ENCODE data around the gene KLKB1. TPM values are rescaled to one million over a fixed set of nuclear protein-coding genes. Genes with fewer than 3 reads are reported as not detected.

The KLKB1 gene
- total RNA-seq, 1 experiment from 2014 or later: 0.10 TPM

- TF ChIP-seq CTCF (IDR thresholded peaks at IDR 0.05 in 2 of 3, conservative IDR thresholded peaks at IDR 0.05 in 1 of 3; ENCODE audit: borderline replicate concordance in 1 of 3, insufficient read depth in 1 of 3, low read depth in 2 of 3, low read length in 2 of 3): no peak
Observed at GRCh38 chr4:186285147-186285546, 57.8 kb downstream of the KLKB1 start (continued).

GRCh38 chr4:186286581-186286980 lies 59.3 kb downstream of the KLKB1 start:
- ChIA-PET POLR2A (no interaction called here), RAD21 (ENCODE audit: low non-redundant PET in 1 of 2, low total read pairs in 2 of 2, uncharacterized antibody in 2 of 2, unreplicated experiment in 2 of 2) (no interaction called here), CTCF (no interaction called here)
- intact Hi-C loops (cut with micrococcal nuclease): no loop called here
- H3K9ac ChIP-seq (ENCODE audit: low read length): no peak overlapping the region
- no peak overlapping the region for H2AFZ ChIP-seq (ENCODE audit: low read depth, low read length, poor library complexity, severe bottlenecking)
- H4K20me1 ChIP-seq (ENCODE audit: insufficient read depth): no peaks in the 10 kb centered on the region
- TF ChIP-seq ELF1 (IDR thresholded peaks at IDR 0.05; ENCODE audit: borderline replicate concordance, low read depth) (no peak), CEBPB (IDR thresholded peaks at IDR 0.05; ENCODE audit: low read depth) (no peak), ZBTB33 (IDR thresholded peaks at IDR 0.05; ENCODE audit: extremely low read depth, insufficient replicate concordance, low read length) (no peak), SP1 (IDR thresholded peaks at IDR 0.05; ENCODE audit: low read depth) (no peak), FOSL1 (IDR thresholded peaks at IDR 0.05; ENCODE audit: low read depth) (no peak), CBX3 (IDR thresholded peaks at IDR 0.05; ENCODE audit: low read depth) (no peak), REST (IDR thresholded peaks at IDR 0.05; ENCODE audit: low read depth) (no peak), YY1 (IDR thresholded peaks at IDR 0.05; ENCODE audit: extremely low read depth, insufficient replicate concordance, low read depth, low read length) (no peak), EGR1 (IDR thresholded peaks at IDR 0.05; ENCODE audit: low read depth) (no peak), CTCF (IDR thresholded peaks at IDR 0.05 in 2 of 3, conservative IDR thresholded peaks at IDR 0.05 in 1 of 3; ENCODE audit: borderline replicate concordance in 1 of 3, insufficient read depth in 1 of 3, low read depth in 2 of 3, low read length in 2 of 3) (no peak), EZH2 (IDR thresholded peaks at IDR 0.05) (no peak), RAD21 (IDR thresholded peaks at IDR 0.05; ENCODE audit: low read depth) (no peak), EZH2phosphoT487 (IDR thresholded peaks at IDR 0.05; ENCODE audit: borderline replicate concordance) (no peak)
- H3K79me2 ChIP-seq (ENCODE audit: insufficient read depth, low read length): no peaks in the 10 kb centered on the region
- no peaks in the 10 kb centered on the region for H3K27me3 ChIP-seq (ENCODE audit: insufficient read depth, low read length)
- H3K9me3 ChIP-seq (ENCODE audit: control insufficient read depth in 1 of 2, insufficient read depth in 1 of 2, low read depth in 1 of 2, low read length in 2 of 2): no peaks in the 10 kb centered on the region
- no peak for ATAC-seq
- BruUV-seq (replicated peaks): no TSS peak
- no peak overlapping the region for H3K4me2 ChIP-seq (ENCODE audit: low read length)
- no peaks in the 10 kb centered on the region for H3K4me1 ChIP-seq (ENCODE audit: control insufficient read depth in 1 of 2, insufficient read depth in 2 of 2, low read length in 2 of 2)
- DNase-seq (ENCODE audit: low read depth, low spot score): no peak
- H3K4me3 ChIP-seq (replicated peaks in 1 of 2; ENCODE audit: low read depth in 1 of 2, low read length in 2 of 2): no peak overlapping the region
- H3K36me3 ChIP-seq (ENCODE audit: control insufficient read depth in 1 of 2, insufficient read depth in 2 of 2, low read length in 2 of 2): no peaks in the 10 kb centered on the region
- H3K9me2 ChIP-seq (ENCODE audit: insufficient read depth): no peaks in the 10 kb centered on the region
- no peak overlapping the region for H3K27ac ChIP-seq (ENCODE audit: low read depth, low read length)

Data from HCT116 (cell line).